WTC11 (cell line): ENCODE results near the gene HIP1. TPM values are rescaled to one million over a fixed set of nuclear protein-coding genes. Genes with fewer than 3 reads are reported as not detected.

Source experiments
- ATAC-seq: fragments of 200-7000 bp; cut with Tn5 transposase; 2 replicates; pipeline ENCODE4 v1.10.0; 2021; ENCODE audit warnings: mild to moderate bottlenecking, moderate library complexity
- CTCF ChIA-PET: fragments of 300-600 bp; sonication (Branson Sonifier 250); formaldehyde crosslinking; loops from one replicate; lab custom pipeline; 2021; ENCODE audit warnings: antibody characterized with exemption; lab: Charles Lee
- POLR2A ChIA-PET: fragments of 350-600 bp; sonication (Branson Sonifier 250); formaldehyde crosslinking; loops from one replicate; lab custom pipeline; 2021; ENCODE audit warnings: antibody characterized with exemption; lab: Charles Lee
- DNase-seq: peaks from one replicate; pipeline ENCODE4 v3.0.0; 2021; ENCODE audit warnings: low spot score
- H3K27ac Mint-ChIP-seq: 2 replicates; pipeline ENCODE4 v1.8.0; 2021; ENCODE audit warnings: mixed read lengths
- H3K27me3 Mint-ChIP-seq: 2 replicates; pipeline ENCODE4 v1.8.0; 2021; ENCODE audit warnings: low read depth, mild to moderate bottlenecking, moderate library complexity, mixed read lengths
- H3K36me3 Mint-ChIP-seq: 2 replicates; pipeline ENCODE4 v1.8.0; 2021; ENCODE audit warnings: mixed read lengths
- H3K4me1 Mint-ChIP-seq: 2 replicates; pipeline ENCODE4 v1.8.0; 2022; ENCODE audit warnings: mixed read lengths
- H3K4me3 Mint-ChIP-seq: 2 replicates; pipeline ENCODE4 v1.8.0; 2021; ENCODE audit warnings: mild to moderate bottlenecking, moderate library complexity, mixed read lengths
- H3K9me3 Mint-ChIP-seq: 2 replicates; pipeline ENCODE4 v1.8.0; 2021; ENCODE audit warnings: mixed read lengths
- AR ChIP-seq: fragments of 250-450 bp; sonication (Bioruptor Pico); IDR thresholded peaks from 2 replicates; pipeline ENCODE4 v1.9.0; 2021; ENCODE audit warnings: mild to moderate bottlenecking
- CREB1 ChIP-seq: sonication (generic); formaldehyde crosslinking; IDR thresholded peaks from 2 replicates; pipeline ENCODE4 v1.8.0; 2023; ENCODE audit warnings: mild to moderate bottlenecking, missing genetic modification reagents
- FOXK1 ChIP-seq: sonication (generic); formaldehyde crosslinking; IDR thresholded peaks from 2 replicates; pipeline ENCODE4 v1.8.0; 2022; ENCODE audit warnings: mild to moderate bottlenecking, moderate library complexity, missing genetic modification reagents
- HMGA2 ChIP-seq: fragments of 250-450 bp; sonication (Bioruptor Pico); IDR thresholded peaks from 2 replicates; pipeline ENCODE4 v1.4.0; 2021; ENCODE audit warnings: mild to moderate bottlenecking, moderate library complexity
- IRF1 ChIP-seq: sonication (generic); formaldehyde crosslinking; IDR thresholded peaks from 2 replicates; pipeline ENCODE4 v1.8.0; 2023; ENCODE audit warnings: missing genetic modification reagents
- IRF2 ChIP-seq: sonication (generic); formaldehyde crosslinking; IDR thresholded peaks from 2 replicates; pipeline ENCODE4 v1.8.0; 2022; ENCODE audit warnings: low read depth, missing genetic modification reagents, borderline replicate concordance
- JAZF1 ChIP-seq: fragments of 250-450 bp; sonication (Bioruptor Pico); IDR thresholded peaks from 2 replicates; pipeline ENCODE4 v1.9.0; 2021; ENCODE audit warnings: moderate library complexity, mild to moderate bottlenecking, inconsistent platforms
- JUN ChIP-seq: sonication (generic); formaldehyde crosslinking; IDR thresholded peaks from 2 replicates; pipeline ENCODE4 v1.8.0; 2023; ENCODE audit warnings: mild to moderate bottlenecking, missing genetic modification reagents
- MLX ChIP-seq: sonication (generic); formaldehyde crosslinking; IDR thresholded peaks from 2 replicates; pipeline ENCODE4 v1.8.1; 2023; ENCODE audit warnings: mild to moderate bottlenecking, missing genetic modification reagents, moderate library complexity
- ZNF532 ChIP-seq: fragments of 250-450 bp; sonication (Bioruptor Pico); IDR thresholded peaks from 2 replicates; pipeline ENCODE4 v1.9.0; 2021; ENCODE audit warnings: mild to moderate bottlenecking, borderline replicate concordance
- total RNA-seq: library from RNA; stranded (reverse); gene quantifications from 3 replicates; pipeline ENCODE4 v1.2.3, GENCODE V29; 2021
- TF ChIP-seq, protein P1 (sequence below): sonication (generic); formaldehyde crosslinking; IDR thresholded peaks from 2 replicates; pipeline ENCODE4 v1.8.1; 2022; ENCODE audit warnings: mild to moderate bottlenecking, moderate library complexity, missing genetic modification reagents
- TF ChIP-seq, protein P2 (sequence below): sonication (generic); formaldehyde crosslinking; IDR thresholded peaks from 2 replicates; pipeline ENCODE4 v1.8.0; 2022; ENCODE audit warnings: mild to moderate bottlenecking, missing genetic modification reagents
- TF ChIP-seq, protein P3 (sequence below): sonication (generic); formaldehyde crosslinking; IDR thresholded peaks from 2 replicates; pipeline ENCODE4 v1.8.0; 2022; ENCODE audit warnings: mild to moderate bottlenecking, missing genetic modification reagents

Gene HIP1
- total RNA-seq, 1 experiment from 2014 or later = 75.8 TPM

DNA sequence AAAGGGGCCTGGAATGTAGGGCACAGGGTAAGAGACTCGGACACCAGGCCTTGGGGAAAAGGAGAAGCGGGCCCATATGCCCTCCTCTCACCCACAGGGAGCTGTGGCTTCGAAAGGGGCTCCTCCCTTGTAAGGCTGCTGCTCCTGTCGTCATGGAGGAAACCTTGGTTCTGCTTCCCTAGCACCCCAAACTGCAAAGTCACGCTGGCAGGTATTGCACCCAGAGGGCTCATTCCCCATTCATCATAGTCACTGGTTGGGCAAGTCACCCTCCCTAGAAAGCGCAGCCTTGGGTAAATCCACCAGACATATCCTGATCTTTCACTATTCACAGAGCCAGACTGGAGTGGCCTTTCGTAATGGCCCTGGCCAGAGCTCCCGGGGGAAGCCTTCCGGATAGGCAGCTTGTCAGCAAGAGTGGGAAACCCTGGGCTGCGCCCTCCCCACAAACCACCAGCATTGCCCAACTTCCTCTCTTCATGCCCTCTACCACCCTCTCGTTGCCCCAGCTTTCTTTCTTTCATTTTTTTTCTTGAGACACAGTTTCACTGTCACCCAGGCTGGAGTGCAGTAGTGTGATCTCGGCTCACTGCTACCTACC lies 121.0 kb downstream of the HIP1 start (continued):
- TF ChIP-seq AR (CRISPR knock-in tag) = no peak

GRCh38 chr7:75616421-75617167 lies 122.1 kb downstream of the HIP1 start:
- H3K27ac Mint-ChIP-seq = no peak overlapping the region
- H3K4me3 Mint-ChIP-seq = no peak overlapping the region

More at GRCh38 chr7:75616421-75617167, 122.1 kb downstream of the HIP1 start:
- TF ChIP-seq JAZF1 (CRISPR knock-in tag) (no peak), HMGA2 (CRISPR knock-in tag) (no peak), JUN (no peak), FOXK1 (CRISPR knock-in tag) (no peak), CREB1 (CRISPR knock-in tag) (no peak), ZNF532 (CRISPR knock-in tag) (no peak), IRF2 (CRISPR knock-in tag) (no peak), IRF1 (CRISPR knock-in tag) (no peak), MLX (CRISPR knock-in tag) (no peak)
- TF ChIP-seq, protein P1, sequence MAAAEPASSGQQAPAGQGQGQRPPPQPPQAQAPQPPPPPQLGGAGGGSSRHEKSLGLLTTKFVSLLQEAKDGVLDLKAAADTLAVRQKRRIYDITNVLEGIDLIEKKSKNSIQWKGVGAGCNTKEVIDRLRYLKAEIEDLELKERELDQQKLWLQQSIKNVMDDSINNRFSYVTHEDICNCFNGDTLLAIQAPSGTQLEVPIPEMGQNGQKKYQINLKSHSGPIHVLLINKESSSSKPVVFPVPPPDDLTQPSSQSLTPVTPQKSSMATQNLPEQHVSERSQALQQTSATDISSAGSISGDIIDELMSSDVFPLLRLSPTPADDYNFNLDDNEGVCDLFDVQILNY (CRISPR knock-in tag) = no peak
- TF ChIP-seq, protein P2, sequence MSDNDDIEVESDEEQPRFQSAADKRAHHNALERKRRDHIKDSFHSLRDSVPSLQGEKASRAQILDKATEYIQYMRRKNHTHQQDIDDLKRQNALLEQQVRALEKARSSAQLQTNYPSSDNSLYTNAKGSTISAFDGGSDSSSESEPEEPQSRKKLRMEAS (CRISPR knock-in tag) = no peak
- TF ChIP-seq, protein P3, sequence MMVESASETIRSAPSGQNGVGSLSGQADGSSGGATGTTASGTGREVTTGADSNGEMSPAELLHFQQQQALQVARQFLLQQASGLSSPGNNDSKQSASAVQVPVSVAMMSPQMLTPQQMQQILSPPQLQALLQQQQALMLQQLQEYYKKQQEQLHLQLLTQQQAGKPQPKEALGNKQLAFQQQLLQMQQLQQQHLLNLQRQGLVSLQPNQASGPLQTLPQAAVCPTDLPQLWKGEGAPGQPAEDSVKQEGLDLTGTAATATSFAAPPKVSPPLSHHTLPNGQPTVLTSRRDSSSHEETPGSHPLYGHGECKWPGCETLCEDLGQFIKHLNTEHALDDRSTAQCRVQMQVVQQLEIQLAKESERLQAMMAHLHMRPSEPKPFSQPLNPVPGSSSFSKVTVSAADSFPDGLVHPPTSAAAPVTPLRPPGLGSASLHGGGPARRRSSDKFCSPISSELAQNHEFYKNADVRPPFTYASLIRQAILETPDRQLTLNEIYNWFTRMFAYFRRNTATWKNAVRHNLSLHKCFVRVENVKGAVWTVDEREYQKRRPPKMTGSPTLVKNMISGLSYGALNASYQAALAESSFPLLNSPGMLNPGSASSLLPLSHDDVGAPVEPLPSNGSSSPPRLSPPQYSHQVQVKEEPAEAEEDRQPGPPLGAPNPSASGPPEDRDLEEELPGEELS = no peak
- no peak for DNase-seq
- H3K9me3 Mint-ChIP-seq = no peaks in the 10 kb centered on the region
- H3K4me1 Mint-ChIP-seq = peaks cover 11% of the 10 kb centered on the region
- ChIA-PET CTCF (interaction anchor here (0.7 to 2.5 kb wide), 2 partner anchors 146 to 545 kb away, joined by 3 to 6 read pairs; no protein-coding TSS in a partner anchor), POLR2A (interaction anchor here (0.6 kb wide), 2 partner anchors 17 to 299 kb away, joined by 3 read pairs; no protein-coding TSS in a partner anchor)
- H3K36me3 Mint-ChIP-seq = peaks cover 19% of the 10 kb centered on the region
- no peaks in the 10 kb centered on the region for H3K27me3 Mint-ChIP-seq
- no peak for ATAC-seq
